H1 (cell line): ENCODE data around the gene C1S.

Experiments used
- BCL11A ChIP-seq, 2 experiments: IDR thresholded peaks; one replicate each; pipeline ENCODE4 v1.6.1; 2011; ENCODE audit warnings: low read depth in 2 of 2, low read length in 2 of 2, mild to moderate bottlenecking in 2 of 2
- EGR1 ChIP-seq: IDR thresholded peaks from 2 replicates; pipeline ENCODE4 v1.6.1; 2011; ENCODE audit warnings: low read depth, low read length, borderline replicate concordance
- EP300 ChIP-seq, 2 experiments: IDR thresholded peaks; 1 replicate in 1 of 2; 2 replicates in 1 of 2; pipeline ENCODE4 v1.6.1; 2011 to 2012; ENCODE audit warnings: low read depth in 2 of 2, low read length in 2 of 2, mild to moderate bottlenecking in 2 of 2, borderline replicate concordance in 1 of 2, inconsistent platforms in 1 of 2, moderate library complexity in 1 of 2
- NANOG ChIP-seq: IDR thresholded peaks from 2 replicates; pipeline ENCODE4 v1.6.1; 2011; ENCODE audit warnings: low read length, low read depth, mild to moderate bottlenecking, inconsistent platforms; ENCODE audit not compliant: insufficient read depth, poor library complexity, severe bottlenecking
- POLR2AphosphoS5 ChIP-seq: IDR thresholded peaks from 2 replicates; pipeline ENCODE4 v1.6.1; 2011; ENCODE audit warnings: low read depth, low read length
- SP1 ChIP-seq: IDR thresholded peaks from 2 replicates; pipeline ENCODE4 v1.6.1; 2011; ENCODE audit warnings: low read depth, low read length
- SUZ12 ChIP-seq: fragments of 200-600 bp; sonication (generic); IDR thresholded peaks from 2 replicates; pipeline ENCODE4 v1.6.1; 2012; ENCODE audit warnings: mild to moderate bottlenecking, inconsistent platforms, low read length, moderate library complexity, mixed read lengths
- YY1 ChIP-seq: IDR thresholded peaks from 2 replicates; pipeline ENCODE4 v1.6.1; 2011; ENCODE audit warnings: low read depth, mild to moderate bottlenecking, low read length
- TF ChIP-seq, protein P1 (sequence below), 3 experiments: IDR thresholded peaks; 1 replicate in 2 of 3; 2 replicates in 1 of 3; pipeline versions ENCODE4 v1.5.1 to v1.6.1; 2011; ENCODE audit warnings: low read length in 3 of 3, mild to moderate bottlenecking in 3 of 3, inconsistent platforms in 2 of 3, low read depth in 1 of 3, moderate library complexity in 1 of 3; ENCODE audit not compliant: insufficient read depth in 1 of 3; ENCODE audit errors: control extremely low read depth in 1 of 3

DNA sequence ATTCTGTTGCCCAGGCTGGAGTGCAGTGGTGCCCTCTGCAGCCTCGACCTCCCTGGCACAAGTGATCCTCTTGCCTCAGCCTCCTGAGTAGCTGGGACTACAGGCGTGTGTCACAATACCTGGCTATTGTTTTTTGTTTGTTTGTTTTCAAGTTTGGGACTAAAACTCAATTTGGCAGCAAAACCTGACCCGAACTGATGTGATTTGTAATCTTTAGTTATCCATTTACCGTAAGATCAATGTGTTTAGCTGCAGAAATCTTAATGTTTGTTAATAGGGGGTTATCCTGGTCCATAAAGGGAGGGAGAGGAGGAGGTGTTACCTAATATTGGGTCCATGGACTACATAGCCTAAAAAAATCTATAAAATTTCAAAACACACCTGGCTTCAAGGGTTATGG, 738 bp upstream of the C1S start:
- no peak for TF ChIP-seq SUZ12
- TF ChIP-seq, protein P1, sequence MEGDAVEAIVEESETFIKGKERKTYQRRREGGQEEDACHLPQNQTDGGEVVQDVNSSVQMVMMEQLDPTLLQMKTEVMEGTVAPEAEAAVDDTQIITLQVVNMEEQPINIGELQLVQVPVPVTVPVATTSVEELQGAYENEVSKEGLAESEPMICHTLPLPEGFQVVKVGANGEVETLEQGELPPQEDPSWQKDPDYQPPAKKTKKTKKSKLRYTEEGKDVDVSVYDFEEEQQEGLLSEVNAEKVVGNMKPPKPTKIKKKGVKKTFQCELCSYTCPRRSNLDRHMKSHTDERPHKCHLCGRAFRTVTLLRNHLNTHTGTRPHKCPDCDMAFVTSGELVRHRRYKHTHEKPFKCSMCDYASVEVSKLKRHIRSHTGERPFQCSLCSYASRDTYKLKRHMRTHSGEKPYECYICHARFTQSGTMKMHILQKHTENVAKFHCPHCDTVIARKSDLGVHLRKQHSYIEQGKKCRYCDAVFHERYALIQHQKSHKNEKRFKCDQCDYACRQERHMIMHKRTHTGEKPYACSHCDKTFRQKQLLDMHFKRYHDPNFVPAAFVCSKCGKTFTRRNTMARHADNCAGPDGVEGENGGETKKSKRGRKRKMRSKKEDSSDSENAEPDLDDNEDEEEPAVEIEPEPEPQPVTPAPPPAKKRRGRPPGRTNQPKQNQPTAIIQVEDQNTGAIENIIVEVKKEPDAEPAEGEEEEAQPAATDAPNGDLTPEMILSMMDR (IDR thresholded peaks at IDR 0.05; ENCODE audit: control extremely low read depth in 1 of 3, insufficient read depth in 1 of 3, low read depth in 1 of 3, low read length in 3 of 3): no peak
- TF ChIP-seq EP300 (IDR thresholded peaks at IDR 0.05; ENCODE audit: borderline replicate concordance in 1 of 2, low read depth in 2 of 2, low read length in 2 of 2): no peak
- TF ChIP-seq SP1: no peak
- no peak for TF ChIP-seq YY1
- TF ChIP-seq EGR1: no peak
- no peak for TF ChIP-seq POLR2AphosphoS5
- TF ChIP-seq BCL11A (IDR thresholded peaks at IDR 0.05; ENCODE audit: low read depth in 2 of 2, low read length in 2 of 2): no peak
- TF ChIP-seq NANOG: no peak
